HG03045 (cell line): ENCODE results near the gene KYAT1.
"Not testable (repeated sequence)": the region's sequence is repeated elsewhere in the genome, so short reads cannot be mapped to it uniquely, and the experiment has no call there.

Source experiments
- ATAC-seq: cut with Tn5 transposase; IDR thresholded peaks from one replicate; pipeline ENCODE4 v1.9.1; 2021; ENCODE audit warnings: mild to moderate bottlenecking, moderate library complexity; ENCODE audit not compliant: unreplicated experiment

Gene KYAT1

GRCh38 chr9:128820665-128821583 is 60.8 kb downstream of the KYAT1 start:
- no peak for ATAC-seq

- no peak for ATAC-seq
Measured at GRCh38 chr9:128819716-128820664, 61.8 kb downstream of the KYAT1 start.

GRCh38 chr9:128818839-128819715 is 62.7 kb downstream of the KYAT1 start:
- peak; percentile 27 for ATAC-seq

- peak; percentile 89 for ATAC-seq
Measured at GRCh38 chr9:128818099-128818838, 63.5 kb downstream of the KYAT1 start, which contains the start of gene ENDOG. Gene ENDOG, plus strand, starts transcription at chr9:128818500. Its CDS starts 185 bp downstream, at chr9:128818685.

- no peak for ATAC-seq
Measured at GRCh38 chr9:128810873-128811272, 70.9 kb downstream of the KYAT1 start.

GRCh38 chr9:128809831-128810230 is 71.9 kb downstream of the KYAT1 start:
- ATAC-seq: no peak

- ATAC-seq: no peak
Measured at GRCh38 chr9:128809036-128809599, 72.6 kb downstream of the KYAT1 start.

- ATAC-seq: no peak
Measured at GRCh38 chr9:128808543-128808942, 73.2 kb downstream of the KYAT1 start.

GRCh38 chr9:128807827-128808226 is 73.9 kb downstream of the KYAT1 start:
- no peak for ATAC-seq

- no peak for ATAC-seq
Measured at GRCh38 chr9:128805661-128806060, 76.1 kb downstream of the KYAT1 start.

- no peak for ATAC-seq
Measured at GRCh38 chr9:128802482-128802881, 79.3 kb downstream of the KYAT1 start.

- no peak for ATAC-seq
Measured at GRCh38 chr9:128800061-128800460, 81.7 kb downstream of the KYAT1 start.

- no peak for ATAC-seq
Measured at GRCh38 chr9:128798896-128799295, 82.9 kb downstream of the KYAT1 start.

- not testable (repeated sequence) for ATAC-seq
Measured at GRCh38 chr9:128794961-128795360, 86.8 kb downstream of the KYAT1 start.

- no peak for ATAC-seq
Measured at GRCh38 chr9:128792978-128793686, 88.6 kb downstream of the KYAT1 start.

GRCh38 chr9:128792134-128792533 is 89.6 kb downstream of the KYAT1 start:
- no peak for ATAC-seq

- ATAC-seq: no peak
Measured at GRCh38 chr9:128790536-128790935, 91.2 kb downstream of the KYAT1 start.

- ATAC-seq: no peak
Measured at GRCh38 chr9:128788445-128788844, 93.3 kb downstream of the KYAT1 start.

GRCh38 chr9:128787659-128788058 is 94.1 kb downstream of the KYAT1 start:
- ATAC-seq: no peak
